NCI-H748 (cell line): ENCODE results near the gene MSH3.
"Not testable (repeated sequence)": the region's sequence is repeated elsewhere in the genome, so short reads cannot be mapped to it uniquely, and the experiment has no call there.

Experiments
- DNase-seq: peaks from one replicate; lab custom pipeline; 2025; ENCODE audit not compliant: unreplicated experiment; lab: John Stamatoyannopoulos, UW

Gene MSH3

GRCh38 chr5:80884929-80885328 is 230.5 kb downstream of the MSH3 start:
- DNase-seq, result no peak

GRCh38 chr5:80885396-80886000 is 231.0 kb downstream of the MSH3 start:
- DNase-seq, result no peak

GRCh38 chr5:80894083-80894482 is 239.6 kb downstream of the MSH3 start:
- no peak for DNase-seq

GRCh38 chr5:80895523-80895922 is 241.1 kb downstream of the MSH3 start:
- no peak for DNase-seq

- DNase-seq, result not testable (repeated sequence)
Measured at GRCh38 chr5:80902624-80903023, 248.2 kb downstream of the MSH3 start.

- no peak for DNase-seq
Measured at GRCh38 chr5:80904533-80905187, 250.2 kb downstream of the MSH3 start.

GRCh38 chr5:80905405-80905804 is 251.0 kb downstream of the MSH3 start:
- DNase-seq, result no peak

- no peak for DNase-seq
Measured at GRCh38 chr5:80912479-80912878, 258.0 kb downstream of the MSH3 start.

- no peak for DNase-seq
Measured at GRCh38 chr5:80915716-80916115, 261.3 kb downstream of the MSH3 start.

GRCh38 chr5:80916676-80917075 is 262.2 kb downstream of the MSH3 start:
- no peak for DNase-seq

- DNase-seq, result no peak
Measured at GRCh38 chr5:80917631-80918030, 263.2 kb downstream of the MSH3 start.

- DNase-seq, result no peak
Measured at GRCh38 chr5:80919678-80920196, 265.3 kb downstream of the MSH3 start.

- DNase-seq, result no peak
Measured at GRCh38 chr5:80920333-80920732, 265.9 kb downstream of the MSH3 start.

GRCh38 chr5:80921026-80921425 is 266.6 kb downstream of the MSH3 start:
- no peak for DNase-seq

GRCh38 chr5:80925931-80926330 is 271.5 kb downstream of the MSH3 start:
- no peak for DNase-seq
